Esophagus muscularis mucosa (tissue), 4 donors: ENCODE measurements around the gene SLC29A1. TPM values are rescaled to one million over a fixed set of nuclear protein-coding genes. Genes with fewer than 3 reads are reported as not detected.
"Not testable (repeated sequence)": the region's sequence is repeated elsewhere in the genome, so short reads cannot be mapped to it uniquely, and the experiment has no call there.

Experiments used
- DNase-seq: peaks from one replicate; pipeline ENCODE4 v3.0.0-alpha.2; 2017; ENCODE audit errors: extremely low spot score
- H3K27ac ChIP-seq, 4 donors: fragments of 200-600 bp; sonication (generic); replicated peaks in 1 of 4; 1 replicate in 3 of 4; 2 replicates in 1 of 4; pipeline ENCODE4 v1.5.1; 2016 to 2019; ENCODE audit warnings: mild to moderate bottlenecking in 1 of 4
- H3K27me3 ChIP-seq, 4 donors: fragments of 200-600 bp; sonication (generic); one replicate each; pipeline versions ENCODE4 v1.5.1 to v1.6.0; 2016 to 2019
- H3K36me3 ChIP-seq, 4 donors: fragments of 200-600 bp; sonication (generic); one replicate each; pipeline ENCODE4 v1.5.1; 2016 to 2019
- H3K4me1 ChIP-seq, 4 donors: fragments of 200-600 bp; sonication (generic); one replicate each; pipeline ENCODE4 v1.5.1; 2016 to 2019
- H3K4me3 ChIP-seq, 4 donors: fragments of 200-600 bp; sonication (generic); 1 replicate in 2 of 4; 2 replicates in 2 of 4; pipeline ENCODE4 v1.5.1; 2016 to 2019; ENCODE audit warnings: mild to moderate bottlenecking in 4 of 4, moderate library complexity in 1 of 4
- H3K9me3 ChIP-seq, 4 donors: fragments of 200-600 bp; sonication (generic); 1 replicate in 3 of 4; 2 replicates in 1 of 4; pipeline ENCODE4 v1.5.1; 2016 to 2019
- EP300 ChIP-seq: sonication (generic); formaldehyde crosslinking; IDR thresholded peaks from one replicate; pipeline ENCODE4 v1.6.1; 2017; ENCODE audit warnings: antibody characterized with exemption
- POLR2A ChIP-seq: fragments of 450-650 bp; IDR thresholded peaks from one replicate; pipeline ENCODE4 v1.6.1; 2017; ENCODE audit warnings: antibody characterized with exemption, moderate library complexity, mild to moderate bottlenecking, low read depth
- POLR2AphosphoS5 ChIP-seq, 2 donors: sonication (generic); formaldehyde crosslinking; IDR thresholded peaks; one replicate each; pipeline ENCODE4 v1.6.1; 2017; ENCODE audit warnings: antibody characterized with exemption in 2 of 2
- WGBS: methylation state at CpG from one replicate; pipeline ENCODE4 v1.1.5; 2018; 5-methylcytosine and 5-hydroxymethylcytosine counted together
- intact Hi-C: fragments of 100-400 bp; cut with DNase I; formaldehyde crosslinking; loops from one replicate; pipeline ENCODE4 v1.15.1; 2023
- total RNA-seq, 4 donors: library from RNA; depleted of rRNA; stranded (reverse); fragments of >200 nt; gene quantifications; one replicate each; pipeline versions ENCODE4 v1.1.0 to v1.2.1, GENCODE V29; 2016
- TF ChIP-seq, protein P1 (sequence below), 3 experiments: fragments of 200-600 bp in 2 of 3; fragments of 450-650 bp in 1 of 3; sonication (generic) in 2 of 3; IDR thresholded peaks; one replicate each; pipeline ENCODE4 v1.5.1; 2017 to 2019; ENCODE audit warnings: antibody characterized with exemption in 3 of 3, mild to moderate bottlenecking in 2 of 3, moderate library complexity in 1 of 3

Gene SLC29A1
- total RNA-seq, 4 donors from 2014 or later, result 68.9 to 159 (median 138) TPM

DNA sequence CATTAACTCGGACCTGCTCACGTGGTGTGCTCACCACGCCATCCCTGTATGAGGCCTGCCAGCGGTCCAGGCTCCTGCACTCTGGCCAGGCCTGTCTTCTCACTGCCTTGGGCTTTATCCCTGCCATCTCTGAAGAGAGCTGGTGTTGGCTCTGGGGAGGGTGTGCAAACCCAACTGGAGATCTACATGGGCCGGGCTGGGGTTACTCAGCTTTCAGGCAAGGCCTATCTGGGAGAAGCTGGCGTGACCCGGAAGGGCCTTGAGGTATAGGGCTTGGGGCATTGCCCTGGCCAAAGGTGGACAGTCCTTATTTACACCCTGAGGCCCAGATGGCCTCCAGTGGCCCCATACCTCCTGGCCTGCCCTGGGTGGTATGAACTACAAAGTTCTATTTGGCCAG lies 5.0 kb downstream of the SLC29A1 start:
- Histone ChIP-seq H3K4me1 (peaks cover 91 to 100% (median 98%) of the 10 kb centered on the region in 4 donors), H3K9me3 (no peaks in the 10 kb centered on the region), H3K27ac (peak overlapping the region; percentile 95 to 98 (median 96)), H3K27me3 (no peaks in the 10 kb centered on the region), H3K4me3 (peak overlapping the region in 2 of 4 donors; percentile 73 to 75), H3K36me3 (peaks cover 10 to 53% (median 38%) of the 10 kb centered on the region in 4 donors)
- WGBS, result 88% methylated on average over 7 of the region's 7 CpGs
- no peak for TF ChIP-seq EP300
- TF ChIP-seq POLR2AphosphoS5 (IDR thresholded peaks at IDR 0.05), result no peak
- TF ChIP-seq, protein P1, sequence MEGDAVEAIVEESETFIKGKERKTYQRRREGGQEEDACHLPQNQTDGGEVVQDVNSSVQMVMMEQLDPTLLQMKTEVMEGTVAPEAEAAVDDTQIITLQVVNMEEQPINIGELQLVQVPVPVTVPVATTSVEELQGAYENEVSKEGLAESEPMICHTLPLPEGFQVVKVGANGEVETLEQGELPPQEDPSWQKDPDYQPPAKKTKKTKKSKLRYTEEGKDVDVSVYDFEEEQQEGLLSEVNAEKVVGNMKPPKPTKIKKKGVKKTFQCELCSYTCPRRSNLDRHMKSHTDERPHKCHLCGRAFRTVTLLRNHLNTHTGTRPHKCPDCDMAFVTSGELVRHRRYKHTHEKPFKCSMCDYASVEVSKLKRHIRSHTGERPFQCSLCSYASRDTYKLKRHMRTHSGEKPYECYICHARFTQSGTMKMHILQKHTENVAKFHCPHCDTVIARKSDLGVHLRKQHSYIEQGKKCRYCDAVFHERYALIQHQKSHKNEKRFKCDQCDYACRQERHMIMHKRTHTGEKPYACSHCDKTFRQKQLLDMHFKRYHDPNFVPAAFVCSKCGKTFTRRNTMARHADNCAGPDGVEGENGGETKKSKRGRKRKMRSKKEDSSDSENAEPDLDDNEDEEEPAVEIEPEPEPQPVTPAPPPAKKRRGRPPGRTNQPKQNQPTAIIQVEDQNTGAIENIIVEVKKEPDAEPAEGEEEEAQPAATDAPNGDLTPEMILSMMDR (IDR thresholded peaks at IDR 0.05), result no peak
- no peak for TF ChIP-seq POLR2A
- DNase-seq, result no peak
- intact Hi-C loops, result no loop called here

DNA sequence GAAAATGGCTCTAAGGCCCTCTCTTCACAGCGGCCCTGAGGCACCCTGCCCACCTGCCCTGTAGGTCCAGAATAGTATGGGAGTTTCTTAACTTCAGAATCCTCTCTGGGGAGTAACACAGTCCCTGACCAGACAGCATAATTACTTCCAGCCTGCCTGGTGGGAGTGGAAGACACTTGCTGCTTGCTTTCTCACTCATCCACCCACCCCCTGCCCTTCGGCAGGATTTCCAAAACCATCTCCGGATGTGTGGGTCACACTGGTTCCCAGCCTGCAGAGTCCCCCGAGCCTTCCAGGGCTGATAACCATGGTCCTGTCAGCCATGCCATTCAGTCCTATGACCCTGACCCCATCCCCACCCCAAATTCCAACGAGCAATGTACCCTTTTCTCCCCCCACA lies 5.4 kb downstream of the SLC29A1 start:
- peak overlapping the region in 2 of 4 donors; percentile 73 to 75 for H3K4me3 ChIP-seq
- H3K4me1 ChIP-seq, result peaks cover 95 to 100% (median 100%) of the 10 kb centered on the region in 4 donors
- intact Hi-C loops, result no loop called here
- no peaks in the 10 kb centered on the region for H3K9me3 ChIP-seq
- no peak for TF ChIP-seq EP300
- TF ChIP-seq, protein P1 (IDR thresholded peaks at IDR 0.05), result no peak
- no peak for TF ChIP-seq POLR2A
- no peak for TF ChIP-seq POLR2AphosphoS5 (IDR thresholded peaks at IDR 0.05)
- no peaks in the 10 kb centered on the region for H3K27me3 ChIP-seq
- WGBS, result 82% methylated on average over 4 of the region's 5 CpGs
- peaks cover 10 to 55% (median 38%) of the 10 kb centered on the region in 4 donors for H3K36me3 ChIP-seq
- H3K27ac ChIP-seq, result peak overlapping the region; percentile 95 to 98 (median 96)
- no peak for DNase-seq

DNA sequence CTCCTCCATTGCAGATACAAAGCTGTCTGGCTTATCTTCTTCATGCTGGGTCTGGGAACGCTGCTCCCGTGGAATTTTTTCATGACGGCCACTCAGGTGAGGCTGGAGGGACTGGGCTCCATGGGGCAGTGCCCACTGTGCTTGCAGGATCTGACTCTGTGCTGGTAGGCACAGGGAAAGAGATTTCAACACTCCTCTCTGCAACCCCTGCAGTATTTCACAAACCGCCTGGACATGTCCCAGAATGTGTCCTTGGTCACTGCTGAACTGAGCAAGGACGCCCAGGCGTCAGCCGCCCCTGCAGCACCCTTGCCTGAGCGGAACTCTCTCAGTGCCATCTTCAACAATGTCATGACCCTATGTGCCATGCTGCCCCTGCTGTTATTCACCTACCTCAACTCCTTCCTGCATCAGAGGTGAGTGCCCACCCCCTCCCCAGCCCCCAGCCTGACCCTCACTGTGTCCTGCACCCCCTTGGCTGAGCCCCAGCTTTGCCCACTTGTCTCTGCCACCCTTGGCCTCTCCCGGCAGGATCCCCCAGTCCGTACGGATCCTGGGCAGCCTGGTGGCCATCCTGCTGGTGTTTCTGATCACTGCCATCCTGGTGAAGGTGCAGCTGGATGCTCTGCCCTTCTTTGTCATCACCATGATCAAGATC lies 6.1 kb downstream of the SLC29A1 start:
- 75% methylated on average over 5 of the region's 11 CpGs for WGBS
- intact Hi-C loops, result no loop called here
- no peaks in the 10 kb centered on the region for H3K9me3 ChIP-seq
- H3K36me3 ChIP-seq, result peaks cover 10 to 55% (median 38%) of the 10 kb centered on the region in 4 donors
- H3K27ac ChIP-seq, result peak overlapping the region; percentile 95 to 98 (median 96)
- no peak overlapping the region for H3K4me3 ChIP-seq
- no peak for DNase-seq
- TF ChIP-seq, protein P1 (IDR thresholded peaks at IDR 0.05), result no peak
- TF ChIP-seq EP300, result no peak
- TF ChIP-seq POLR2A, result no peak
- TF ChIP-seq POLR2AphosphoS5 (IDR thresholded peaks at IDR 0.05), result no peak
- H3K27me3 ChIP-seq, result no peaks in the 10 kb centered on the region
- H3K4me1 ChIP-seq, result peaks cover 95 to 100% (median 100%) of the 10 kb centered on the region in 4 donors

DNA sequence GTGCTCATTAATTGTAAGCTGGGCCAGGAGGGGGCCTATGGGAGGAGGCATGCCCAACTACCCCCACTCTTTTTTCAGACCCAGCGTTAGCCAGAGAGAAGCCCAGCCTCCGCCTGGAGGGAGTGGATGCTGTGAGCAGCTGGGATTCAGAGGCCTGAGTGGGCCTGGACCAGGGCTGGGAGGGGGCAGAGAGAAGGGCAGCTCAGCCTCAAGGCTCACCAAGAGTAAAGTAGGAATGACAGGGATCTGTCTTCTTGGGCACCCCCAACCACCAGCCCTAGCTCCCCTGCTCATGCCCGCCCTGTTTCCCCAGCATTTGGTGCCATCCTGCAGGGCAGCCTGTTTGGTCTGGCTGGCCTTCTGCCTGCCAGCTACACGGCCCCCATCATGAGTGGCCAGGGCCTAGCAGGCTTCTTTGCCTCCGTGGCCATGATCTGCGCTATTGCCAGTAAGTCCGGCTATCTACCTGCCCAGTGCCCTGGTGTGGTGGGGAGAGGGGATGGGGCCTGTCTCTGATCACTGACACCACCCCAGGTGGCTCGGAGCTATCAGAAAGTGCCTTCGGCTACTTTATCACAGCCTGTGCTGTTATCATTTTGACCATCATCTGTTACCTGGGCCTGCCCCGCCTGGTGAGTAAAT lies 6.8 kb downstream of the SLC29A1 start:
- no peak for TF ChIP-seq EP300
- Histone ChIP-seq H3K27ac (peak overlapping the region; percentile 95 to 98 (median 96)), H3K9me3 (no peaks in the 10 kb centered on the region), H3K27me3 (no peaks in the 10 kb centered on the region), H3K36me3 (peaks cover 10 to 58% (median 38%) of the 10 kb centered on the region in 4 donors), H3K4me3 (no peak overlapping the region), H3K4me1 (peaks cover 95 to 100% (median 100%) of the 10 kb centered on the region in 4 donors)
- 92% methylated on average over 3 of the region's 10 CpGs for WGBS
- DNase-seq, result no peak
- intact Hi-C loops, result no loop called here

DNA sequence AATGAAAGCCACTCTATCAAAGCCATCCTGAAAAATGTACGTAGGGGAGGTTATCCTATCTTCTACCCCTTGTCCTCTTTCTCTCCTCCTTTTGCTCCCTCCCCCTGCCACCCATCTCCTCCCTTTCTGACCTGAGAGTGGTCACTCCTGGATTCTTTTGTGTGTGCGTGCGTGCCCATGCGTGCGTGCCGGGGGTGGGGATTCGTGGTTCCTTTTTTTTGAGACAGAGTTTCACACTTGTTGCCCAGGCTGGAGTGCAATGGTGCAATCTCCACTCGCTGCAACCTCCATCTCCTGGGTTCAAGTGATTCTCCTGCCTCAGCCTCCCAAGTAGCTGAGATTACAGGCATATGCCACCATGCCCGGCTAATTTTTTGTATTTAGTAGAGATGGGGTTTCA lies 8.0 kb downstream of the SLC29A1 start:
- H3K4me3 ChIP-seq, intact Hi-C loops, DNase-seq, H3K9me3 ChIP-seq, H3K27me3 ChIP-seq: not testable (repeated sequence)
- WGBS, result 63% methylated on average over 9 of the region's 9 CpGs
- H3K4me1 ChIP-seq, result peaks cover 92 to 100% (median 100%) of the 10 kb centered on the region in 4 donors
- H3K36me3 ChIP-seq, result peaks cover 10 to 69% (median 38%) of the 10 kb centered on the region in 4 donors
- peak overlapping the region; percentile 95 to 98 (median 96) for H3K27ac ChIP-seq
